Mesenchymal stem cell (in vitro differentiated cells and primary cell): ENCODE data around the gene UNC93B1.

Experiments used
- DNase-seq: peaks from one replicate; pipeline ENCODE4 v3.0.0-alpha.2; 2013
- H2AFZ ChIP-seq: one replicate; pipeline ENCODE4 v1.6.1; 2013; ENCODE audit warnings: low read depth, mild to moderate bottlenecking, control low read depth, inconsistent platforms, low read length, moderate library complexity
- H2AK5ac ChIP-seq: 2 replicates; pipeline ENCODE4 v1.6.1; 2013; ENCODE audit warnings: low read length, moderate library complexity, mild to moderate bottlenecking, inconsistent platforms; ENCODE audit not compliant: severe bottlenecking
- H2BK120ac ChIP-seq: one replicate; pipeline ENCODE4 v1.6.1; 2013; ENCODE audit warnings: low read depth, mild to moderate bottlenecking, inconsistent platforms, low read length, moderate library complexity
- H2BK12ac ChIP-seq, 2 experiments: one replicate each; pipeline ENCODE4 v1.6.1; 2013; ENCODE audit warnings: inconsistent platforms in 2 of 2, low read length in 2 of 2, mild to moderate bottlenecking in 2 of 2, moderate library complexity in 2 of 2, control low read depth in 1 of 2
- H2BK15ac ChIP-seq: one replicate; pipeline ENCODE4 v1.6.1; 2013; ENCODE audit warnings: mild to moderate bottlenecking, low read depth, inconsistent platforms; ENCODE audit not compliant: poor library complexity, severe bottlenecking
- H2BK5ac ChIP-seq: 2 replicates; pipeline ENCODE4 v1.6.1; 2013; ENCODE audit warnings: low read depth, mild to moderate bottlenecking, low read length, control low read depth, inconsistent platforms; ENCODE audit not compliant: poor library complexity, severe bottlenecking
- H3K14ac ChIP-seq, 2 experiments: one replicate each; pipeline ENCODE4 v1.6.1; 2013; ENCODE audit warnings: inconsistent platforms in 2 of 2, low read length in 2 of 2, control low read depth in 1 of 2, mild to moderate bottlenecking in 1 of 2, moderate library complexity in 1 of 2
- H3K18ac ChIP-seq, 2 experiments: one replicate each; pipeline ENCODE4 v1.6.1; 2013; ENCODE audit warnings: inconsistent platforms in 2 of 2, low read length in 2 of 2, control low read depth in 1 of 2, low read depth in 1 of 2, mild to moderate bottlenecking in 1 of 2
- H3K23ac ChIP-seq, 2 experiments: one replicate each; pipeline ENCODE4 v1.6.1; 2013; ENCODE audit warnings: inconsistent platforms in 2 of 2, low read length in 2 of 2, mild to moderate bottlenecking in 2 of 2, moderate library complexity in 2 of 2, control low read depth in 1 of 2
- H3K27ac ChIP-seq: 2 replicates; pipeline ENCODE4 v1.5.1; 2013; ENCODE audit warnings: mild to moderate bottlenecking, moderate library complexity, low read length, control low read depth, inconsistent platforms; ENCODE audit not compliant: poor library complexity, severe bottlenecking
- H3K27me3 ChIP-seq, 2 experiments: 2 replicates each; pipeline versions ENCODE4 v1.6.1 to v1.7.0; 2013; ENCODE audit warnings: low read length in 2 of 2, mild to moderate bottlenecking in 2 of 2, moderate library complexity in 2 of 2, control low read depth in 1 of 2, inconsistent platforms in 1 of 2; ENCODE audit not compliant: control insufficient read depth in 1 of 2, insufficient read depth in 1 of 2
- H3K36me3 ChIP-seq, 2 experiments: 2 replicates each; pipeline versions ENCODE4 v1.6.1 to v1.7.0; 2013; ENCODE audit warnings: low read length in 2 of 2, control low read depth in 1 of 2, inconsistent platforms in 1 of 2, low read depth in 1 of 2, mild to moderate bottlenecking in 1 of 2; ENCODE audit not compliant: insufficient read depth in 2 of 2, control insufficient read depth in 1 of 2
- H3K4ac ChIP-seq, 2 experiments: one replicate each; pipeline ENCODE4 v1.6.1; 2013; ENCODE audit warnings: inconsistent platforms in 2 of 2, low read length in 2 of 2, mild to moderate bottlenecking in 2 of 2, moderate library complexity in 2 of 2, control low read depth in 1 of 2, low read depth in 1 of 2
- H3K4me1 ChIP-seq: 2 replicates; pipeline ENCODE4 v1.6.1; 2013; ENCODE audit warnings: low read depth, low read length, control low read depth; ENCODE audit not compliant: control insufficient read depth, insufficient read depth
- H3K4me2 ChIP-seq: 2 replicates; pipeline ENCODE4 v1.6.1; 2013; ENCODE audit warnings: low read length, mild to moderate bottlenecking, inconsistent platforms; ENCODE audit not compliant: poor library complexity, severe bottlenecking
- H3K4me3 ChIP-seq, 2 experiments: 2 replicates each; pipeline versions ENCODE4 v1.5.1 to v1.7.0; 2013; ENCODE audit warnings: low read length in 2 of 2, mild to moderate bottlenecking in 2 of 2, control low read depth in 1 of 2, low read depth in 1 of 2; ENCODE audit not compliant: insufficient read depth in 1 of 2
- H3K79me1 ChIP-seq: replicated peaks from 2 replicates; pipeline ENCODE4 v1.6.1; 2013; ENCODE audit warnings: mild to moderate bottlenecking, control low read depth, low read length, inconsistent platforms; ENCODE audit not compliant: poor library complexity, severe bottlenecking
- H3K9ac ChIP-seq: 2 replicates; pipeline ENCODE4 v1.7.0; 2013; ENCODE audit warnings: mild to moderate bottlenecking, low read length, moderate library complexity
- H3K9me3 ChIP-seq: 2 replicates; pipeline ENCODE4 v1.7.0; 2013; ENCODE audit warnings: mild to moderate bottlenecking, low read length; ENCODE audit not compliant: control insufficient read depth
- H4K8ac ChIP-seq: one replicate; pipeline ENCODE4 v1.6.1; 2013; ENCODE audit warnings: inconsistent platforms, mild to moderate bottlenecking, low read length, moderate library complexity
- H4K91ac ChIP-seq: one replicate; pipeline ENCODE4 v1.6.1; 2013; ENCODE audit warnings: mild to moderate bottlenecking, low read length, inconsistent platforms
- WGBS: methylation state at CpG from one replicate; pipeline ENCODE4 v1.1.7; 2013; ENCODE audit warnings: mixed read lengths; 5-methylcytosine and 5-hydroxymethylcytosine counted together

UNC93B1 gene

GRCh38 chr11:68008381-68009337 lies 4.8 kb upstream of the UNC93B1 start:
- peak overlapping the region; percentile 86 for H2BK15ac ChIP-seq

GRCh38 chr11:68007498-68008380 lies 3.8 kb upstream of the UNC93B1 start:
- Histone ChIP-seq H3K36me3 (no peaks in the 10 kb centered on the region), H2AK5ac (peak overlapping the region; percentile 46), H2BK5ac (no peak overlapping the region), H3K79me1 (peaks cover 12% of the 10 kb centered on the region), H3K9ac (no peak overlapping the region), H3K14ac (peak overlapping the region in 1 of 2 experiments; percentile 80), H3K4ac (peak overlapping the region in 1 of 2 experiments; percentile 1), H4K8ac (no peak overlapping the region), H3K23ac (no peak overlapping the region), H3K18ac (peak overlapping the region in 1 of 2 experiments; percentile 61), H4K91ac (peak overlapping the region; percentile 75), H2BK120ac (no peak overlapping the region), H3K4me2 (no peak overlapping the region), H3K9me3 (no peaks in the 10 kb centered on the region), H2BK12ac (peak overlapping the region; percentile 65 to 80), H3K4me3 (no peak overlapping the region), H3K27me3 (no peaks in the 10 kb centered on the region), H3K27ac (no peak overlapping the region), H2AFZ (no peak overlapping the region), H2BK15ac (peak overlapping the region; percentile 26), H3K4me1 (peaks cover 52% of the 10 kb centered on the region)
- no peak for DNase-seq
- 89% methylated on average over 16 of the region's 16 CpGs for WGBS

More at GRCh38 chr11:68008381-68009337, 4.8 kb upstream of the UNC93B1 start:
- Histone ChIP-seq H3K27ac (peak overlapping the region; percentile 16), H4K91ac (peak overlapping the region; percentile 75), H2BK5ac (no peak overlapping the region), H3K4me1 (peaks cover 51% of the 10 kb centered on the region), H3K9me3 (no peaks in the 10 kb centered on the region), H3K4me3 (peak overlapping the region in 1 of 2 experiments; percentile 9), H3K27me3 (no peaks in the 10 kb centered on the region), H2AFZ (no peak overlapping the region), H3K9ac (no peak overlapping the region), H4K8ac (peak overlapping the region; percentile 32), H2AK5ac (peak overlapping the region; percentile 54), H3K4me2 (no peak overlapping the region), H2BK120ac (peak overlapping the region; percentile 64), H3K79me1 (peaks cover 12% of the 10 kb centered on the region), H3K4ac (peak overlapping the region; percentile 62 to 85), H3K14ac (peak overlapping the region in 1 of 2 experiments; percentile 68), H3K36me3 (peaks cover 0 to 2% of the 10 kb centered on the region in 2 experiments), H3K23ac (no peak overlapping the region), H2BK12ac (peak overlapping the region; percentile 80 to 85), H3K18ac (peak overlapping the region; percentile 37 to 61)
- DNase-seq, result no peak
- 92% methylated on average over 22 of the region's 27 CpGs for WGBS

GRCh38 chr11:68006606-68007166 lies 2.8 kb upstream of the UNC93B1 start:
- Histone ChIP-seq H2BK12ac (peak overlapping the region in 1 of 2 experiments; percentile 23), H3K23ac (no peak overlapping the region), H3K36me3 (no peaks in the 10 kb centered on the region), H3K4me3 (no peak overlapping the region), H3K4ac (no peak overlapping the region), H2AK5ac (peak overlapping the region; percentile 15), H3K9ac (no peak overlapping the region), H3K18ac (no peak overlapping the region), H2BK120ac (no peak overlapping the region), H3K4me2 (no peak overlapping the region), H3K14ac (no peak overlapping the region), H4K91ac (peak overlapping the region; percentile 6), H3K27me3 (no peaks in the 10 kb centered on the region), H2BK5ac (no peak overlapping the region), H3K27ac (no peak overlapping the region), H3K79me1 (peaks cover 5% of the 10 kb centered on the region), H3K9me3 (no peaks in the 10 kb centered on the region), H2AFZ (no peak overlapping the region), H3K4me1 (peaks cover 43% of the 10 kb centered on the region), H2BK15ac (no peak overlapping the region), H4K8ac (no peak overlapping the region)
- 95% methylated on average over 7 of the region's 7 CpGs for WGBS
- no peak for DNase-seq
